ENCODE measurements around the gene COMMD3.

Gene COMMD3

DNA sequence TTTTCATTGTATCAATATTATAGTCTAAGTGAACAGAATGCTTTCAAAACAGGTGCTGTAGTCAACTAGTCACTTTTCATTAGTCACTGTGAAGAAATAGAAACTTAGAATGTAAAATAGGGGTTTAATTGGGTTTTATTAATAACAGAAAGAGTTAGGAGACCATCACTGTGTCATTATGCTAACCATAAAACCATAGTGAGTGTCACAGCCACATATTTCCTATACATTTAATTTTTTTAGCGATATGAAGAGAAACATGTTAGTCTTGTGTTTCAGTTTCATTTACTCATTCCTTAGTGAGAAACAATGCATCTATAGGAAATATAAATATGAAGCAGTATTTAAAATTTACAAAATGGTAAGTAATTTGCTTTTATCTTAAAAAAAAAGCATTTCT is 51.3 kb downstream of the COMMD3 start:
- Histone ChIP-seq H3K27ac (ENCODE audit: low read depth, low read length) (no peak overlapping the region), H3K36me3 (ENCODE audit: insufficient read depth, low read length) (no peaks in the 10 kb centered on the region), H3K4me3 (ENCODE audit: low read depth, low read length) (no peak overlapping the region), H3K4me1 (ENCODE audit: control insufficient read depth, insufficient read depth, low read length, unreplicated experiment) (no peaks in the 10 kb centered on the region), H3K79me2 (ENCODE audit: control insufficient read depth, insufficient read depth, low read length, unreplicated experiment) (no peaks in the 10 kb centered on the region), H2AFZ (ENCODE audit: low read length, unreplicated experiment) (no peak overlapping the region), H3K27me3 (ENCODE audit: insufficient read depth, low read length) (0 out of 2 replicates have a peak, but pooled peaks cover 1% of the 10 kb centered on the region)

- no peaks in the 10 kb centered on the region for H3K79me2 ChIP-seq (ENCODE audit: control insufficient read depth, insufficient read depth, low read length, unreplicated experiment)
- H2AFZ ChIP-seq (ENCODE audit: low read length, unreplicated experiment), result no peak overlapping the region
- H3K27ac ChIP-seq (ENCODE audit: low read depth, low read length), result no peak overlapping the region
- no peaks in the 10 kb centered on the region for H3K4me1 ChIP-seq (ENCODE audit: control insufficient read depth, insufficient read depth, low read length, unreplicated experiment)
- no peak overlapping the region for H3K4me3 ChIP-seq (ENCODE audit: low read depth, low read length)
- 0 out of 2 replicates have a peak, but pooled peaks cover 3% of the 10 kb centered on the region for H3K27me3 ChIP-seq (ENCODE audit: insufficient read depth, low read length)
- no peaks in the 10 kb centered on the region for H3K36me3 ChIP-seq (ENCODE audit: insufficient read depth, low read length)
These were observed 52.2 kb downstream of the COMMD3 start for GRCh38 chr10:22368402-22368801.

- no peak overlapping the region for H2AFZ ChIP-seq (ENCODE audit: low read length, unreplicated experiment)
- no peak overlapping the region for H3K27ac ChIP-seq (ENCODE audit: low read depth, low read length)
- no peak overlapping the region for H3K4me3 ChIP-seq (ENCODE audit: low read depth, low read length)
- no peaks in the 10 kb centered on the region for H3K4me1 ChIP-seq (ENCODE audit: control insufficient read depth, insufficient read depth, low read length, unreplicated experiment)
- no peaks in the 10 kb centered on the region for H3K36me3 ChIP-seq (ENCODE audit: insufficient read depth, low read length)
- H3K79me2 ChIP-seq (ENCODE audit: control insufficient read depth, insufficient read depth, low read length, unreplicated experiment), result no peaks in the 10 kb centered on the region
- 0 out of 2 replicates have a peak, but pooled peaks cover 3% of the 10 kb centered on the region for H3K27me3 ChIP-seq (ENCODE audit: insufficient read depth, low read length)
These were observed 52.8 kb downstream of the COMMD3 start for GRCh38 chr10:22368981-22369380.

GRCh38 chr10:22369434-22370072 is 53.4 kb downstream of the COMMD3 start:
- no peaks in the 10 kb centered on the region for H3K4me1 ChIP-seq (ENCODE audit: control insufficient read depth, insufficient read depth, low read length, unreplicated experiment)
- H3K27me3 ChIP-seq (ENCODE audit: insufficient read depth, low read length), result 0 out of 2 replicates have a peak, but pooled peaks cover 3% of the 10 kb centered on the region
- H3K27ac ChIP-seq (ENCODE audit: low read depth, low read length), result no peak overlapping the region
- no peaks in the 10 kb centered on the region for H3K79me2 ChIP-seq (ENCODE audit: control insufficient read depth, insufficient read depth, low read length, unreplicated experiment)
- H3K36me3 ChIP-seq (ENCODE audit: insufficient read depth, low read length), result no peaks in the 10 kb centered on the region
- H2AFZ ChIP-seq (ENCODE audit: low read length, unreplicated experiment), result no peak overlapping the region
- no peak overlapping the region for H3K4me3 ChIP-seq (ENCODE audit: low read depth, low read length)
